Lung (tissue), 12 donors: ENCODE data around the gene ADO. TPM values are rescaled to one million over a fixed set of nuclear protein-coding genes. Genes with fewer than 3 reads are reported as not detected.

Experiments
- ATAC-seq: fragments of 200-7000 bp; cut with Tn5 transposase; one replicate; pipeline ENCODE4 v1.9.1; 2020; ENCODE audit warnings: moderate number of reproducible peaks; ENCODE audit not compliant: insufficient read depth, low FRiP score
- DNase-seq, 3 donors: peaks; one replicate each; pipeline ENCODE4 v3.0.0-alpha.2; 2013 to 2017
- H3K27ac ChIP-seq, 2 donors: one replicate each; pipeline ENCODE4 v1.5.1; 2013; ENCODE audit warnings: mild to moderate bottlenecking in 2 of 2, moderate library complexity in 2 of 2, control low read depth in 1 of 2, inconsistent platforms in 1 of 2, low read depth in 1 of 2, low read length in 1 of 2
- H3K27me3 ChIP-seq, 3 donors: one replicate each; pipeline ENCODE4 v1.5.1; 2013; ENCODE audit warnings: low read length in 2 of 3; ENCODE audit not compliant: control insufficient read depth in 3 of 3, insufficient read depth in 3 of 3
- H3K36me3 ChIP-seq, 4 donors: one replicate each; pipeline ENCODE4 v1.5.1; 2013; ENCODE audit warnings: low read length in 4 of 4, mild to moderate bottlenecking in 1 of 4, moderate library complexity in 1 of 4; ENCODE audit not compliant: control insufficient read depth in 4 of 4, insufficient read depth in 4 of 4
- H3K4me1 ChIP-seq, 5 donors: one replicate each; pipeline ENCODE4 v1.5.1; 2013; ENCODE audit warnings: low read length in 5 of 5, mild to moderate bottlenecking in 2 of 5, moderate library complexity in 1 of 5; ENCODE audit not compliant: control insufficient read depth in 5 of 5, insufficient read depth in 5 of 5
- H3K4me3 ChIP-seq: one replicate; pipeline ENCODE4 v1.5.1; 2013; ENCODE audit warnings: mild to moderate bottlenecking, control low read depth, moderate library complexity
- H3K9ac ChIP-seq, 2 donors: one replicate each; pipeline ENCODE4 v1.5.1; 2013; ENCODE audit warnings: low read length in 2 of 2, control low read depth in 1 of 2; ENCODE audit not compliant: insufficient read depth in 1 of 2
- H3K9me3 ChIP-seq, 4 donors: one replicate each; pipeline ENCODE4 v1.5.1; 2013; ENCODE audit warnings: low read length in 3 of 4, mild to moderate bottlenecking in 1 of 4, moderate library complexity in 1 of 4; ENCODE audit not compliant: control insufficient read depth in 4 of 4, insufficient read depth in 3 of 4
- CTCF ChIP-seq: IDR thresholded peaks from 2 replicates; pipeline ENCODE4 v1.5.1; 2012; ENCODE audit warnings: mild to moderate bottlenecking; ENCODE audit errors: control extremely low read depth, extremely low read depth
- WGBS, 2 donors: extraction: QIAGEN DNeasy Blood & Tissue Kit; methylation state at CpG; one replicate each; pipeline ENCODE4 v1.1.7; 2013; 5-methylcytosine and 5-hydroxymethylcytosine counted together
- polyA plus RNA-seq, 2 donors: library from polyadenylated mRNA; stranded (reverse); fragments of 200-250 nt; gene quantifications; one replicate each; pipeline ENCODE4 v1.2.1, GENCODE V29; 2013
- total RNA-seq, 2 donors: library from RNA; depleted of rRNA in 1 of 2; stranded (reverse); fragments of >200 nt in 1 of 2; gene quantifications; one replicate each; pipeline ENCODE4 v1.2.1, GENCODE V29; 2014 to 2021
- donor health status: control.
- donor health status: control.
- donor health status: Bipolar disorder and iron deficiency.
- donor health status: healthy.
- donor health status: DM: yes; HTN: yes; CAD: no.

The ADO gene
- total and polyA plus RNA-seq, 4 donors, result 7.4 to 16.9 (median 11.9) TPM

- TF ChIP-seq CTCF, result no peak
- Histone ChIP-seq H3K27ac (no peak overlapping the region), H3K9ac (no peak overlapping the region), H3K9me3 (no peaks in the 10 kb centered on the region), H3K4me3 (no peak overlapping the region), H3K27me3 (peaks cover 0 to 29% (median 14%) of the 10 kb centered on the region in 3 donors), H3K36me3 (peaks cover 0 to 14% (median 2%) of the 10 kb centered on the region in 4 donors), H3K4me1 (peaks cover 0 to 32% (median 11%) of the 10 kb centered on the region in 5 donors)
- 82 to 88% methylated on average over 8 of the region's 8 CpGs for WGBS, 2 donors
- no peak for ATAC-seq
- DNase-seq, result no peak
These were observed 5.8 kb downstream of the ADO start for GRCh38 chr10:62810156-62810902.

GRCh38 chr10:62811159-62811875 lies 6.8 kb downstream of the ADO start:
- peaks cover 0 to 13% (median 0%) of the 10 kb centered on the region in 4 donors for H3K36me3 ChIP-seq
- DNase-seq, result no peak
- H3K9ac ChIP-seq, result no peak overlapping the region
- H3K4me3 ChIP-seq, result no peak overlapping the region
- ATAC-seq, result no peak
- TF ChIP-seq CTCF, result no peak
- no peak overlapping the region for H3K27ac ChIP-seq
- peaks cover 5 to 35% (median 12%) of the 10 kb centered on the region in 5 donors for H3K4me1 ChIP-seq
- H3K9me3 ChIP-seq, result no peaks in the 10 kb centered on the region
- H3K27me3 ChIP-seq, result peaks cover 0 to 38% (median 19%) of the 10 kb centered on the region in 3 donors
- 84 to 87% methylated on average over 10 of the region's 10 CpGs for whole genome bisulfite sequencing, 2 donors

- WGBS, 2 donors, result 89 to 94% methylated on average over 13 of the region's 13 CpGs
- H3K9me3 ChIP-seq, result no peaks in the 10 kb centered on the region
- H3K27me3 ChIP-seq, result peaks cover 0 to 38% (median 19%) of the 10 kb centered on the region in 3 donors
- no peak for ATAC-seq
- no peak overlapping the region for H3K27ac ChIP-seq
- DNase-seq, result no peak
- H3K36me3 ChIP-seq, result peaks cover 0 to 3% (median 0%) of the 10 kb centered on the region in 4 donors
- peaks cover 4 to 32% (median 8%) of the 10 kb centered on the region in 5 donors for H3K4me1 ChIP-seq
- no peak for TF ChIP-seq CTCF
- no peak overlapping the region for H3K4me3 ChIP-seq
- H3K9ac ChIP-seq, result no peak overlapping the region
These were observed 8.3 kb downstream of the ADO start for GRCh38 chr10:62812672-62813439.
